Left ventricle myocardium inferior (tissue), 1 donor: ENCODE results near the gene CYGB. TPM values are rescaled to one million over a fixed set of nuclear protein-coding genes. Genes with fewer than 3 reads are reported as not detected.
A peak's percentile ranks its signal among the peaks of the same experiment; 100 is the strongest.
"Not testable (repeated sequence)": the region's sequence is repeated elsewhere in the genome, so short reads cannot be mapped to it uniquely, and the experiment has no call there.

Experiments used
- DNase-seq: peaks from one replicate; pipeline ENCODE4 v3.0.0-alpha.2; 2020
- H3K27ac ChIP-seq: fragments of 200-600 bp; replicated peaks from 2 replicates; pipeline ENCODE4 v1.8.0; 2021
- H3K27me3 ChIP-seq: fragments of 200-600 bp; 2 replicates; pipeline ENCODE4 v1.8.0; 2021; ENCODE audit warnings: low read depth
- H3K36me3 ChIP-seq: fragments of 200-600 bp; 2 replicates; pipeline ENCODE4 v1.8.0; 2021
- H3K4me1 ChIP-seq: fragments of 200-600 bp; 2 replicates; pipeline ENCODE4 v1.8.0; 2021
- H3K4me3 ChIP-seq: fragments of 200-600 bp; 2 replicates; pipeline ENCODE4 v1.8.0; 2021; ENCODE audit warnings: mild to moderate bottlenecking, moderate library complexity
- H3K9me3 ChIP-seq: fragments of 200-600 bp; replicated peaks from 2 replicates; pipeline ENCODE4 v1.8.0; 2021
- intact Hi-C: fragments of 100-400 bp; cut with micrococcal nuclease; formaldehyde crosslinking; loops from one replicate; pipeline ENCODE4 v1.11.0; 2022
- total RNA-seq: library from RNA; stranded (reverse); fragmentation: NEBNext Ultra II Directional; extraction: Animal tissue kit (Norgen Biotek cat#: 25700); gene quantifications from one replicate; pipeline ENCODE4 v1.2.1, GENCODE V29; 2021
- TF ChIP-seq, protein P1 (sequence below): fragments of 200-600 bp; IDR thresholded peaks from 2 replicates; pipeline ENCODE4 v1.8.0; 2021; ENCODE audit warnings: antibody characterized with exemption, mild to moderate bottlenecking, borderline replicate concordance
- donor health status: DM: no; HTN: yes; CAD: no; lungs with severe emphysema.

CYGB gene
- total RNA-seq, 1 donor from 2014 or later: 24.1 TPM

DNA sequence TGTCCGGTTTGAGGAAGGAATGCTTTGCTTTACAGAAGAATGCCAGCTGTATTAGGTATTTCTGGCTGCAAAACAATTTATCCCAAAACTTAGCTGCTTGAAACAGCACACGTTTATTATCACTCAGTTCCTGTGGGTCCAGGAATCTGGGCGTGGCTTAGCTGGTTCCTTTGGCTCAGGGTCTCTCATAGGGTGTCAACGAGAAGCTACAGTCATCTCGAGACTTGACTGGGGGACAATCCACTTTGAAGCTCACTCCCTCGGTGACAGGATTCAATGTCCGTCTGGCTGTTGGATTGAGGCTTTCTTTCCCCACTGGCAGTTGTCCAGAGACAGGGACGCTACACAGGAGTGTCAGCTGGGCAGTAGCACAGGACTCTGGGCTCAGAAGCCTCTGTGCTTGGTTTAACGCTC is 26.7 kb downstream of the CYGB start:
- H3K4me3 ChIP-seq: no peak overlapping the region
- no peak for DNase-seq
- H3K27me3 ChIP-seq: peaks cover 15% of the 10 kb centered on the region
- TF ChIP-seq, protein P1, sequence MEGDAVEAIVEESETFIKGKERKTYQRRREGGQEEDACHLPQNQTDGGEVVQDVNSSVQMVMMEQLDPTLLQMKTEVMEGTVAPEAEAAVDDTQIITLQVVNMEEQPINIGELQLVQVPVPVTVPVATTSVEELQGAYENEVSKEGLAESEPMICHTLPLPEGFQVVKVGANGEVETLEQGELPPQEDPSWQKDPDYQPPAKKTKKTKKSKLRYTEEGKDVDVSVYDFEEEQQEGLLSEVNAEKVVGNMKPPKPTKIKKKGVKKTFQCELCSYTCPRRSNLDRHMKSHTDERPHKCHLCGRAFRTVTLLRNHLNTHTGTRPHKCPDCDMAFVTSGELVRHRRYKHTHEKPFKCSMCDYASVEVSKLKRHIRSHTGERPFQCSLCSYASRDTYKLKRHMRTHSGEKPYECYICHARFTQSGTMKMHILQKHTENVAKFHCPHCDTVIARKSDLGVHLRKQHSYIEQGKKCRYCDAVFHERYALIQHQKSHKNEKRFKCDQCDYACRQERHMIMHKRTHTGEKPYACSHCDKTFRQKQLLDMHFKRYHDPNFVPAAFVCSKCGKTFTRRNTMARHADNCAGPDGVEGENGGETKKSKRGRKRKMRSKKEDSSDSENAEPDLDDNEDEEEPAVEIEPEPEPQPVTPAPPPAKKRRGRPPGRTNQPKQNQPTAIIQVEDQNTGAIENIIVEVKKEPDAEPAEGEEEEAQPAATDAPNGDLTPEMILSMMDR: no peak
- no peaks in the 10 kb centered on the region for H3K36me3 ChIP-seq
- H3K9me3 ChIP-seq: no peaks in the 10 kb centered on the region
- H3K27ac ChIP-seq: no peak overlapping the region
- peaks cover 18% of the 10 kb centered on the region for H3K4me1 ChIP-seq
- intact Hi-C loops: no loop called here

DNA sequence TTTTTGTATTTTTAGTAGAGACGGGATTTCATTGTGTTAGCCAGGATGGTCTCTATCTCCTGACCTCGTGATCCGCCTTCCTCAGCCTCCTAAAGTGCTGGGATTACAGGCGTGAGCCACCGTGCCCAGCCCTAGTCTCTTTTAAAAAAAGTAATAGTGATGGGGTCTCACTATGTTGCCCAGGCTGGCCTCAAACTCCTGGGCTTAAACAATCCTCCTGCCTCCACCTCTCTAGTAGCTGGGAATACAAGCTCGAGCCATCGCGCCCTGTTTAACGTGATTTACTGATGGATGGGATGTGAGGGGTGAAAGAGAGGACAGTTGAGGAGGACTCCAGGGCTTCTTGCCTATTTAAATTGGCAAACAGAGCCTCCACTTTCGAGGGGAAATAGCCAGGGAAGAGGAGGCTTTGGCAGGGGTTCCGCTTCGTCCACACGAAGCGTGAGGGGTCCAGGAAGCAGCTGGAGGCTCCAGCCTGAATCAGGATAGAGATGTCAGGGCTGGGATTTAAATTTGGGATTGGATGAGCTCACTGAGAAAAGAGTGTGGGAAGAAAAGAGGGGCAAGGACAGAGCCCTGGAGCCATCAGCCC is 28.9 kb downstream of the CYGB start:
- H3K27me3 ChIP-seq: peaks cover 15% of the 10 kb centered on the region
- DNase-seq, H3K9me3 ChIP-seq, intact Hi-C loops, H3K36me3 ChIP-seq, H3K27ac ChIP-seq, H3K4me3 ChIP-seq: not testable (repeated sequence)
- peaks cover 11% of the 10 kb centered on the region for H3K4me1 ChIP-seq

DNA sequence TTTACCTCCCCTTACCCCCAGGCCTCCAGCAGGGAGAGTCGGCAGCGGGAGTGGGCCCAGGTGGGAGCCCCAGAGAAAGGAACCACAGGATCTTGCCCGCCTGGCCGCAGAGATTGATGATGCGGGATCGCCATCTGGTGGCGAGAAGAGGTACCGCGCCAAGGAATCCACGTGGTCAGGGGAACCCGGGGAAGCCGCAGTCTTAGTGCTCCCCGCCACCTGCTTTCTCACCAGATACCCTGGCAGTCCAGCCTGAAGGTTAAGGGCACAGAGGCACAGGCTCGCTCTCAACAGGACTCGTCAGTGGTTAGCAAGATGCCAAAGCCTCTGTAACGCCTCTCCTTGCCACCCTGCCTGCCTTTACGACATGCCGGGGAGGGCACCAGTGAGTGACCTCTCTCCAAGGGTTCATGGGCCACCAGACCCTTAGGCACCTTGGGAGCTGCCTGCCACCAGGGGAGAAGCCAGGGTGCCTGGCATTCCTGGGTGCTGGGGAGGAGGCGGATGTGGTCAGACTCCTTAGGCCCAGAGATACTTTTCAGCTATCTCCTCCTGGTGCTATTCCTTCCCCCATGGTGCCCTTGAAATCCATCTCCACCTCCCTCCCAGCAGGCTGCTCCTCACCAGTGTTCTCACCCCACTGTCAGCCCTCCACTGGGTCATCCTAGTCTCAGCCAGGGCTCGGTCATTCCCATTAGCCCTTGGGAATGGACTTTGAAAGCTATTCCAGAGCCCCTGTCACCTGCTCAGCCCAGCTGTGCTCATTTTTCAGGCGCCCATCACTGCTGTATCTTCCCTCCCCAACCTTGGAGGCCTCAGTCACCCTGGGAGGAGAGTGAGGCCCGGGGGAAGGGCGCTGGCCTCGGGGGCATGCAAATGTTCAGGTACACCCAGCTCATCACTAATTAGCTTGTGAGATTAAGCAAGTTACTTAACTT is 30.8 kb downstream of the CYGB start:
- Histone ChIP-seq H3K4me1 (peaks cover 17% of the 10 kb centered on the region), H3K4me3 (no peak overlapping the region), H3K9me3 (no peaks in the 10 kb centered on the region), H3K36me3 (no peaks in the 10 kb centered on the region), H3K27me3 (peaks cover 15% of the 10 kb centered on the region), H3K27ac (no peak overlapping the region)
- intact Hi-C loops: loop anchor here (2.0 kb wide), 1 partner anchor 40 kb away; the partner anchor contains the start of gene AANAT
- TF ChIP-seq, protein P1: peak; percentile 94
- peak; percentile 80 for DNase-seq

DNA sequence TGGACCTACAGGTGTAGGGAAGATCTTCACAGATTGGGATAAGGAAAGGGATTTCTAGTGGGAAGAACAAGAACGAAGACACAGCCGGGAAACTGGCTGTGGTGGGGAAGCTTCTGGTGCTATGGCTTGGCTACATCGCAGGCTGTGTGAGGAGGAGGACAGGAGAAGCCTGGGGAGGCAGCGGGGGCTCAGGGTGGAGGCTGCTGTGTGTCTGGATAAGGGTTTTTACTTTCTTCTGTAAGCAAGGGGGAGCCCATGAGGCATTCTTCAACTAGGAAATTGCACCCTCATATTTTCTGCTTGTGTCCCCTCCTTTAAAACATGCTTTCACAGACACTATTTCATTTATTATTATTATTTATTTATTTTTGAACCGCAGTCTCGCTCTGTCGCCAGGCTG is 33.4 kb downstream of the CYGB start:
- TF ChIP-seq, protein P1: no peak
- Histone ChIP-seq H3K27ac (no peak overlapping the region), H3K27me3 (peaks cover 15% of the 10 kb centered on the region), H3K4me3 (no peak overlapping the region), H3K36me3 (no peaks in the 10 kb centered on the region), H3K9me3 (no peaks in the 10 kb centered on the region), H3K4me1 (peaks cover 37% of the 10 kb centered on the region)
- intact Hi-C loops: no loop called here
- DNase-seq: no peak

DNA sequence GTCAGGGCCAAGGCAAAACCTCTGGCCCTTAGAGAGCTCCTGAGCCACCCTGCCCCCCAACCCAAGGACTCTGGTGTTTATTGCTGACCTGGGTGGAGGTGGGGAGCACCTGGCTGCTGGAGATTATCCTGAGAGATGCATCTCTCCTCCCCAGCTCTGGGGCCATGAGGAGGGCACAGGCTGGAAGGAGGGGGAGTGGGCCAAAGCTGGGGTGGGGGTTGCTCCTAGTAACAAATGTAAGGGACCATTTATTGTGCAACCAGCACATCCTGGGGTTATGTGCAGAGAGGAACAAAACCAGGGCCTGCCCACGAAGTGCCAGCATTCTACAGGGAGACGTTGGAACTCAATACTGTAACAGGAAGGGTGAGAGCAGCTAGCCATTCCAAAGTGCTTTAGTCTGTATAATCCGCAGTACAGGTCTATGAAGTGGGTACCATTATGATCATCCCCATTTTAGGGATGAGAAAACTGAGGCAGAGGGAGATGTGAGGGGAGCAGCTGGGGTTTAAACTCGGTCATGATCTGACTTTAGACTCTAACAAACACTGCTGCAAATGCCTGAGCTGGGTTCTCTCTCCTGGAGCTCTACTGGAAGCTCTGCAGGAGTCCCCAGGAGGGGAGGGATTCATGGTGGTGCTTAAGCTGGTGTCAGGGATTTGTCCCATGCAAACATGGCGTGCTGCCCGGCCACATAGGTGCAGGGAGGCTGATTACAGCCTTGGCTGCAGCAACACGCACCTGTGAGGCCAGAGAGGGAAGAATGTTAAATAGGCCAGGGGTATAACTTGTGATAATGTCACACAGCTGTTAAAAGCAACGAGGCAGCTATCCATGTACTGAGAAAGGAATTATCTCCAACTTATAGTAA is 34.9 kb downstream of the CYGB start:
- Histone ChIP-seq H3K36me3 (no peaks in the 10 kb centered on the region), H3K9me3 (no peaks in the 10 kb centered on the region), H3K27ac (no peak overlapping the region), H3K27me3 (peaks cover 10% of the 10 kb centered on the region), H3K4me1 (peaks cover 53% of the 10 kb centered on the region), H3K4me3 (no peak overlapping the region)
- TF ChIP-seq, protein P1: no peak
- no peak for DNase-seq
- intact Hi-C loops: no loop called here
